CD8-positive, alpha-beta memory T cell (primary cell): ENCODE data around the gene C3. TPM values are rescaled to one million over a fixed set of nuclear protein-coding genes. Genes with fewer than 3 reads are reported as not detected.
"Not testable (repeated sequence)": the region's sequence is repeated elsewhere in the genome, so short reads cannot be mapped to it uniquely, and the experiment has no call there.

Experiments used
- CTCF ChIA-PET: fragments of 350-600 bp; sonication (Branson Sonifier 250); formaldehyde crosslinking; loops from one replicate; lab custom pipeline; 2021; ENCODE audit warnings: antibody characterized with exemption; lab: Charles Lee
- POLR2A ChIA-PET: fragments of 350-600 bp; sonication (Branson Sonifier 250); formaldehyde crosslinking; loops from one replicate; lab custom pipeline; 2021; ENCODE audit warnings: antibody characterized with exemption; lab: Charles Lee
- DNase-seq, 5 donors: peaks; one replicate each; pipeline versions ENCODE4 v3.0.0 to v3.0.0-alpha.2; 2020 to 2022; ENCODE audit warnings: mixed read lengths in 1 of 5
- H3K27ac ChIP-seq: one replicate; pipeline ENCODE4 v1.7.0; 2013; ENCODE audit warnings: low read depth, mild to moderate bottlenecking, low read length, moderate library complexity
- H3K27me3 ChIP-seq: 2 replicates; pipeline ENCODE4 v1.7.0; 2013; ENCODE audit warnings: low read length, mild to moderate bottlenecking; ENCODE audit not compliant: insufficient read depth, poor library complexity, severe bottlenecking
- H3K36me3 ChIP-seq: 2 replicates; pipeline ENCODE4 v1.7.0; 2013; ENCODE audit warnings: mild to moderate bottlenecking, low read length, moderate library complexity; ENCODE audit not compliant: insufficient read depth
- H3K4me1 ChIP-seq: 2 replicates; pipeline ENCODE4 v1.7.0; 2013; ENCODE audit warnings: mild to moderate bottlenecking, low read length, moderate library complexity; ENCODE audit not compliant: insufficient read depth
- H3K4me3 ChIP-seq: 2 replicates; pipeline ENCODE4 v1.7.0; 2013; ENCODE audit warnings: mild to moderate bottlenecking, low read length
- H3K9me3 ChIP-seq: 2 replicates; pipeline ENCODE4 v1.7.0; 2013; ENCODE audit warnings: mild to moderate bottlenecking, low read length
- H3K27ac Mint-ChIP-seq, 8 donors: one replicate each; pipeline ENCODE4 v1.8.0; 2020 to 2021; ENCODE audit warnings: mixed read lengths in 8 of 8, mild to moderate bottlenecking in 6 of 8, inconsistent platforms in 3 of 8, moderate library complexity in 3 of 8
- H3K27me3 Mint-ChIP-seq, 2 donors: one replicate each; pipeline ENCODE4 v1.8.0; 2020 to 2021; ENCODE audit warnings: mixed read lengths in 2 of 2, mild to moderate bottlenecking in 1 of 2, moderate library complexity in 1 of 2
- H3K36me3 Mint-ChIP-seq, 3 donors: one replicate each; pipeline ENCODE4 v1.8.0; 2020 to 2021; ENCODE audit warnings: mixed read lengths in 3 of 3, inconsistent platforms in 1 of 3, mild to moderate bottlenecking in 1 of 3
- H3K4me1 Mint-ChIP-seq, 3 donors: one replicate each; pipeline ENCODE4 v1.8.0; 2020 to 2021; ENCODE audit warnings: mixed read lengths in 3 of 3, inconsistent platforms in 1 of 3, mild to moderate bottlenecking in 1 of 3
- H3K4me3 Mint-ChIP-seq, 7 donors: one replicate each; pipeline ENCODE4 v1.8.0; 2020 to 2021; ENCODE audit warnings: mixed read lengths in 7 of 7, mild to moderate bottlenecking in 6 of 7, moderate library complexity in 4 of 7, inconsistent platforms in 2 of 7
- H3K9me3 Mint-ChIP-seq, 5 donors: one replicate each; pipeline ENCODE4 v1.8.0; 2020 to 2022; ENCODE audit warnings: mixed read lengths in 5 of 5, mild to moderate bottlenecking in 3 of 5, moderate library complexity in 2 of 5, inconsistent platforms in 1 of 5
- polyA plus RNA-seq: library from polyadenylated mRNA; unstranded; fragments of 300-500 nt; fragmentation: Illumina TruSeq; gene quantifications from one replicate; pipeline ENCODE4 v1.2.3, GENCODE V29; 2021
- total RNA-seq, 2 experiments: library from RNA; stranded (reverse); gene quantifications; one replicate each; pipeline ENCODE4 v1.2.3, GENCODE V29; 2021

The C3 gene
- total and polyA plus RNA-seq, 3 experiments from 2014 or later: 1.6 to 1.7 TPM; not detected in 1

GRCh38 chr19:6668691-6669090, 51.8 kb downstream of the C3 start:
- no peaks in the 10 kb centered on the region for H3K27me3 ChIP-seq
- peaks cover 34% of the 10 kb centered on the region for H3K4me1 ChIP-seq
- H3K27me3 Mint-ChIP-seq: peaks cover 0 to 5% of the 10 kb centered on the region in 2 donors
- peaks cover 8% of the 10 kb centered on the region for H3K36me3 ChIP-seq
- peaks cover 2 to 49% (median 17%) of the 10 kb centered on the region in 3 donors for H3K36me3 Mint-ChIP-seq
- H3K4me3 ChIP-seq: peak overlapping the region; percentile 86
- H3K27ac ChIP-seq: peak overlapping the region; percentile 79
- peak overlapping the region; percentile 98 to 100 (median 100) for H3K4me3 Mint-ChIP-seq
- CTCF ChIA-PET: interaction anchor here (0.5 to 1.9 kb wide), 8 partner anchors 14 to 195 kb away, joined by 3 to 7 read pairs (median 4); no protein-coding TSS in a partner anchor
- H3K9me3 Mint-ChIP-seq: no peaks in the 10 kb centered on the region
- peaks cover 38 to 52% (median 46%) of the 10 kb centered on the region in 3 donors for H3K4me1 Mint-ChIP-seq
- H3K27ac Mint-ChIP-seq: peak overlapping the region; percentile 94 to 100 (median 99)
- POLR2A ChIA-PET: interaction anchor here (0.7 to 2.9 kb wide), 2 partner anchors 14 to 221 kb away, joined by 4 to 11 read pairs; no protein-coding TSS in a partner anchor
- H3K9me3 ChIP-seq: no peaks in the 10 kb centered on the region
- peak in 3 of 5 donors; percentile 14 to 58 (median 48) for DNase-seq

- no peaks in the 10 kb centered on the region for H3K27me3 ChIP-seq
- no peak overlapping the region for H3K27ac ChIP-seq
- peak overlapping the region; percentile 12 for H3K4me3 ChIP-seq
- Mint-ChIP-seq H3K4me3 (peak overlapping the region; percentile 60 to 100 (median 99)), H3K27ac (peak overlapping the region; percentile 68 to 100 (median 86)), H3K4me1 (peaks cover 36 to 45% (median 41%) of the 10 kb centered on the region in 3 donors), H3K36me3 (peaks cover 2 to 51% (median 17%) of the 10 kb centered on the region in 3 donors), H3K27me3 (peaks cover 0 to 3% of the 10 kb centered on the region in 2 donors), H3K9me3 (no peaks in the 10 kb centered on the region)
- ChIA-PET POLR2A (interaction anchor here (0.6 kb wide), 1 partner anchor 1155 kb away, joined by 6 read pairs; no protein-coding TSS in a partner anchor), CTCF (no interaction called here)
- H3K9me3 ChIP-seq: no peaks in the 10 kb centered on the region
- peak in 3 of 5 donors; percentile 14 to 63 (median 31) for DNase-seq
- peaks cover 8% of the 10 kb centered on the region for H3K36me3 ChIP-seq
- H3K4me1 ChIP-seq: peaks cover 50% of the 10 kb centered on the region
These were observed 53.3 kb downstream of the C3 start for GRCh38 chr19:6667114-6667627.

- Histone ChIP-seq H3K27me3 (no peaks in the 10 kb centered on the region), H3K9me3 (no peaks in the 10 kb centered on the region), H3K4me3 (no peak overlapping the region), H3K27ac (no peak overlapping the region), H3K4me1 (peaks cover 56% of the 10 kb centered on the region), H3K36me3 (peaks cover 8% of the 10 kb centered on the region)
- ChIA-PET CTCF (interaction anchor here (0.6 kb wide), 1 partner anchor 198 kb away, joined by 3 read pairs; no protein-coding TSS in a partner anchor), POLR2A (no interaction called here)
- H3K4me1 Mint-ChIP-seq: peaks cover 26 to 39% (median 27%) of the 10 kb centered on the region in 3 donors
- peak overlapping the region in 2 of 7 donors; percentile 28 to 32 for H3K4me3 Mint-ChIP-seq
- DNase-seq: no peak
- peak overlapping the region in 4 of 8 donors; percentile 6 to 87 (median 64) for H3K27ac Mint-ChIP-seq
- peaks cover 0 to 3% of the 10 kb centered on the region in 2 donors for H3K27me3 Mint-ChIP-seq
- H3K36me3 Mint-ChIP-seq: peaks cover 2 to 48% (median 19%) of the 10 kb centered on the region in 3 donors
- H3K9me3 Mint-ChIP-seq: no peaks in the 10 kb centered on the region
These were observed 55.5 kb downstream of the C3 start for GRCh38 chr19:6664916-6665315.

- Mint-ChIP-seq H3K4me1 (peaks cover 21 to 34% (median 23%) of the 10 kb centered on the region in 3 donors), H3K9me3 (no peaks in the 10 kb centered on the region), H3K4me3 (peak overlapping the region in 1 of 7 donors; percentile 71), H3K27ac (no peak overlapping the region), H3K27me3 (no peaks in the 10 kb centered on the region), H3K36me3 (peaks cover 5 to 41% (median 11%) of the 10 kb centered on the region in 3 donors)
- peaks cover 8% of the 10 kb centered on the region for H3K36me3 ChIP-seq
- no peaks in the 10 kb centered on the region for H3K9me3 ChIP-seq
- DNase-seq: peak in 4 of 5 donors; percentile 48 to 69 (median 50)
- CTCF ChIA-PET: no interaction called here
- peak overlapping the region; percentile 62 for H3K27ac ChIP-seq
- POLR2A ChIA-PET: no interaction called here
- no peaks in the 10 kb centered on the region for H3K27me3 ChIP-seq
- peaks cover 51% of the 10 kb centered on the region for H3K4me1 ChIP-seq
- no peak overlapping the region for H3K4me3 ChIP-seq
These were observed 56.9 kb downstream of the C3 start for GRCh38 chr19:6663236-6664201.

GRCh38 chr19:6662702-6663101, 57.7 kb downstream of the C3 start:
- Histone ChIP-seq H3K27me3 (no peaks in the 10 kb centered on the region), H3K27ac (peak overlapping the region; percentile 62), H3K4me3 (no peak overlapping the region), H3K4me1 (peaks cover 49% of the 10 kb centered on the region), H3K9me3 (no peaks in the 10 kb centered on the region), H3K36me3 (peaks cover 8% of the 10 kb centered on the region)
- H3K9me3 Mint-ChIP-seq: no peaks in the 10 kb centered on the region
- H3K27ac Mint-ChIP-seq: no peak overlapping the region
- POLR2A ChIA-PET: no interaction called here
- peak overlapping the region in 2 of 7 donors; percentile 33 to 41 for H3K4me3 Mint-ChIP-seq
- H3K27me3 Mint-ChIP-seq: no peaks in the 10 kb centered on the region
- H3K36me3 Mint-ChIP-seq: peaks cover 5 to 43% (median 10%) of the 10 kb centered on the region in 3 donors
- H3K4me1 Mint-ChIP-seq: peaks cover 19 to 33% (median 21%) of the 10 kb centered on the region in 3 donors
- CTCF ChIA-PET: no interaction called here
- no peak for DNase-seq

GRCh38 chr19:6661509-6662244, 58.8 kb downstream of the C3 start:
- H3K9me3 Mint-ChIP-seq, H3K4me3 ChIP-seq, H3K27me3 Mint-ChIP-seq, CTCF ChIA-PET, H3K27me3 ChIP-seq, H3K9me3 ChIP-seq, H3K36me3 ChIP-seq, POLR2A ChIA-PET: not testable (repeated sequence)
- peak overlapping the region; percentile 15 for H3K27ac ChIP-seq
- peak overlapping the region in 4 of 7 donors; percentile 41 to 71 (median 54) for H3K4me3 Mint-ChIP-seq
- H3K4me1 Mint-ChIP-seq: peaks cover 13 to 28% (median 16%) of the 10 kb centered on the region in 3 donors
- H3K36me3 Mint-ChIP-seq: peaks cover 7 to 35% (median 7%) of the 10 kb centered on the region in 3 donors
- H3K27ac Mint-ChIP-seq: peak overlapping the region in 2 of 8 donors; percentile 82 to 97
- peaks cover 41% of the 10 kb centered on the region for H3K4me1 ChIP-seq
- DNase-seq: peak in 4 of 5 donors; percentile 32 to 67 (median 56)

GRCh38 chr19:6660930-6661329, 59.5 kb downstream of the C3 start:
- Histone ChIP-seq H3K4me3 (no peak overlapping the region), H3K36me3 (peaks cover 3% of the 10 kb centered on the region), H3K27me3 (no peaks in the 10 kb centered on the region), H3K4me1 (peaks cover 41% of the 10 kb centered on the region), H3K27ac (no peak overlapping the region), H3K9me3 (no peaks in the 10 kb centered on the region)
- H3K4me3 Mint-ChIP-seq: peak overlapping the region in 2 of 7 donors; percentile 29 to 65
- ChIA-PET POLR2A (no interaction called here), CTCF (no interaction called here)
- H3K9me3 Mint-ChIP-seq: no peaks in the 10 kb centered on the region
- no peaks in the 10 kb centered on the region for H3K27me3 Mint-ChIP-seq
- no peak for DNase-seq
- H3K4me1 Mint-ChIP-seq: peaks cover 13 to 32% (median 20%) of the 10 kb centered on the region in 3 donors
- peak overlapping the region in 3 of 8 donors; percentile 80 to 97 (median 82) for H3K27ac Mint-ChIP-seq
- peaks cover 7 to 28% (median 7%) of the 10 kb centered on the region in 3 donors for H3K36me3 Mint-ChIP-seq
